HepG2 (cell line): ENCODE measurements around the gene MPG. TPM values are rescaled to one million over a fixed set of nuclear protein-coding genes. Genes with fewer than 3 reads are reported as not detected.

Source experiments
- ADNP ChIP-seq: sonication (generic); formaldehyde crosslinking; IDR thresholded peaks from 2 replicates; pipeline ENCODE4 v1.4.0; 2020; ENCODE audit warnings: missing genetic modification reagents
- ASH2L ChIP-seq: fragments of 300-600, 200-600 bp; sonication (generic); IDR thresholded peaks from 2 replicates; pipeline ENCODE4 v1.7.0; 2017; ENCODE audit warnings: low read depth, mild to moderate bottlenecking, moderate library complexity, mixed read lengths, low read length; ENCODE audit not compliant: insufficient read length
- BORCS8-MEF2B ChIP-seq: sonication (generic); formaldehyde crosslinking; IDR thresholded peaks from 2 replicates; pipeline ENCODE4 v1.8.0; 2022; ENCODE audit warnings: mild to moderate bottlenecking, missing genetic modification reagents
- CBX1 ChIP-seq: IDR thresholded peaks from one replicate; pipeline ENCODE4 v1.6.1; 2016; ENCODE audit warnings: antibody characterized with exemption, low read depth
- CHD2 ChIP-seq: IDR thresholded peaks from 2 replicates; pipeline ENCODE4 v1.6.1; 2011; ENCODE audit warnings: low read depth, low read length, improper control_type of control experiment
- GABPB1 ChIP-seq: IDR thresholded peaks from 2 replicates; pipeline ENCODE4 v1.6.1; 2016; ENCODE audit warnings: mild to moderate bottlenecking, missing genetic modification reagents, moderate library complexity, missing compliant biosample characterization
- HOXA9 ChIP-seq: sonication (generic); formaldehyde crosslinking; IDR thresholded peaks from 2 replicates; pipeline ENCODE4 v1.8.1; 2022; ENCODE audit warnings: missing genetic modification reagents, mild to moderate bottlenecking, moderate library complexity, borderline replicate concordance
- IKZF4 ChIP-seq: sonication (generic); formaldehyde crosslinking; IDR thresholded peaks from 2 replicates; pipeline ENCODE4 v1.5.1; 2020; ENCODE audit warnings: borderline replicate concordance, mild to moderate bottlenecking, low read depth, missing genetic modification reagents; ENCODE audit errors: not compliant biosample characterization
- KLF12 ChIP-seq: sonication (generic); formaldehyde crosslinking; IDR thresholded peaks from 2 replicates; pipeline ENCODE4 v1.4.0; 2020; ENCODE audit warnings: missing genetic modification reagents, borderline replicate concordance
- KMT2B ChIP-seq: IDR thresholded peaks from 2 replicates; pipeline ENCODE4 v1.6.1; 2016; ENCODE audit warnings: missing genetic modification reagents, missing compliant biosample characterization
- MLX ChIP-seq: IDR thresholded peaks from 2 replicates; pipeline ENCODE4 v1.6.1; 2016
- NFRKB ChIP-seq: fragments of 450-650 bp; IDR thresholded peaks from 2 replicates; pipeline ENCODE4 v1.6.1; 2017
- PHF21A ChIP-seq: sonication (generic); formaldehyde crosslinking; IDR thresholded peaks from 2 replicates; pipeline ENCODE4 v1.5.0; 2020; ENCODE audit warnings: mild to moderate bottlenecking, missing genetic modification reagents
- RXRB ChIP-seq: IDR thresholded peaks from 2 replicates; pipeline ENCODE4 v1.6.1; 2016; ENCODE audit warnings: borderline replicate concordance, missing genetic modification reagents, missing compliant biosample characterization
- THAP7 ChIP-seq: sonication (generic); formaldehyde crosslinking; IDR thresholded peaks from 2 replicates; pipeline ENCODE4 v1.8.1; 2023; ENCODE audit warnings: mild to moderate bottlenecking, missing genetic modification reagents
- THYN1 ChIP-seq: sonication (generic); formaldehyde crosslinking; IDR thresholded peaks from 2 replicates; pipeline ENCODE4 v1.8.1; 2023; ENCODE audit warnings: low read depth, mild to moderate bottlenecking, moderate library complexity, missing genetic modification reagents, borderline replicate concordance
- ZBTB14 ChIP-seq: sonication (generic); formaldehyde crosslinking; IDR thresholded peaks from 2 replicates; pipeline ENCODE4 v1.4.0; 2020; ENCODE audit warnings: missing genetic modification reagents
- ZNF18 ChIP-seq: sonication (generic); formaldehyde crosslinking; IDR thresholded peaks from 2 replicates; pipeline ENCODE4 v1.8.0; 2022; ENCODE audit warnings: mild to moderate bottlenecking, missing genetic modification reagents; ENCODE audit not compliant: insufficient replicate concordance
- ZNF207 ChIP-seq: fragments of 450-650 bp; IDR thresholded peaks from 2 replicates; pipeline ENCODE4 v1.6.1; 2016; ENCODE audit warnings: antibody characterized with exemption, borderline replicate concordance
- ZNF260 ChIP-seq: sonication (generic); formaldehyde crosslinking; IDR thresholded peaks from 2 replicates; pipeline ENCODE4 v1.4.0; 2020; ENCODE audit warnings: missing genetic modification reagents, low read depth, mild to moderate bottlenecking, borderline replicate concordance
- ZNF34 ChIP-seq: sonication (generic); formaldehyde crosslinking; IDR thresholded peaks from 2 replicates; pipeline ENCODE4 v1.4.0; 2020; ENCODE audit warnings: mild to moderate bottlenecking, missing genetic modification reagents, borderline replicate concordance
- ZNF563 ChIP-seq: sonication (generic); formaldehyde crosslinking; IDR thresholded peaks from 2 replicates; pipeline ENCODE4 v1.8.0; 2022; ENCODE audit warnings: mild to moderate bottlenecking, moderate library complexity, missing genetic modification reagents
- ZNF703 ChIP-seq: sonication (generic); formaldehyde crosslinking; IDR thresholded peaks from 2 replicates; pipeline ENCODE4 v1.5.1; 2020; ENCODE audit warnings: missing genetic modification reagents, mild to moderate bottlenecking, moderate library complexity, borderline replicate concordance
- ZNF788 ChIP-seq: sonication (generic); formaldehyde crosslinking; IDR thresholded peaks from 2 replicates; pipeline ENCODE4 v1.5.0; 2020; ENCODE audit warnings: mild to moderate bottlenecking, missing genetic modification reagents, borderline replicate concordance
- ZSCAN12 ChIP-seq: sonication (generic); formaldehyde crosslinking; IDR thresholded peaks from 2 replicates; pipeline ENCODE4 v1.9.0; 2021; ENCODE audit warnings: mild to moderate bottlenecking, missing genetic modification reagents
- ZSCAN29 ChIP-seq: sonication (generic); formaldehyde crosslinking; conservative IDR thresholded peaks from 2 replicates; pipeline ENCODE4 v1.4.0; 2020; ENCODE audit warnings: mild to moderate bottlenecking, missing genetic modification reagents
- polyA plus RNA-seq, 8 experiments: library from polyadenylated mRNA; depleted of rRNA in 3 of 8; stranded (reverse) in 7 of 8; unstranded in 1 of 8; fragments of >200 nt; fragmentation: Illumina TruSeq in 4 of 8; extraction: Trizol in 4 of 8; gene quantifications; 2 replicates each; pipeline versions ENCODE4 v1.2.1 to v1.2.3, GENCODE V29; 2011 to 2016; ENCODE audit warnings: low read depth in 4 of 8, missing spikeins in 1 of 8, mixed read lengths in 1 of 8; ENCODE audit not compliant: insufficient read depth in 1 of 8
- total RNA-seq, 5 experiments: library from RNA; depleted of rRNA; stranded (reverse); fragments of >200 nt; fragmentation: Illumina TruSeq; extraction: Trizol; gene quantifications; 2 replicates each; pipeline ENCODE4 v1.2.3, GENCODE V29; 2016; ENCODE audit warnings: low read depth in 1 of 5

Gene MPG
- total and polyA plus RNA-seq, 2 of the 13 experiments (the other 11 are each of a cell fraction or from before 2014, with no cell fraction given): 59.1 to 62.5 TPM

- TF ChIP-seq HOXA9 (peak; percentile 75; the same call in 1 of the 2 replicates), ZNF18 (peak; percentile 74), RXRB (no peak; the same call in 1 of the 2 replicates), GABPB1 (CRISPR knock-in tag) (peak; percentile 67; the same call in 1 of the 2 replicates), IKZF4 (CRISPR knock-in tag) (peak; percentile 13), THYN1 (CRISPR knock-in tag) (0 out of 2 replicates have a peak, but pooled peaks have one; percentile 55), ZNF788 (CRISPR knock-in tag) (peak; percentile 72; the same call in 1 of the 2 replicates), ZSCAN29 (CRISPR knock-in tag) (no peak), CBX1 (peak; percentile 31), ZNF703 (CRISPR knock-in tag) (peak; percentile 80; the same call in 1 of the 2 replicates), ZSCAN12 (no peak), MLX (CRISPR knock-in tag) (peak; percentile 49; the same call in 1 of the 2 replicates), ZNF207 (no peak), BORCS8-MEF2B (CRISPR knock-in tag) (peak; percentile 45; the same call in 1 of the 2 replicates), NFRKB (no peak), ZNF34 (CRISPR knock-in tag) (no peak), CHD2 (peak; percentile 67), ASH2L (peak; percentile 46), PHF21A (CRISPR knock-in tag) (peak; percentile 31; the same call in 1 of the 2 replicates), ADNP (no peak), ZBTB14 (no peak), KLF12 (CRISPR knock-in tag) (0 out of 2 replicates have a peak, but pooled peaks have one; percentile 22), THAP7 (peak; percentile 87), ZNF563 (CRISPR knock-in tag) (peak; percentile 96), ZNF260 (CRISPR knock-in tag) (no peak), KMT2B (peak; percentile 67; the same call in 1 of the 2 replicates)
Measured at GRCh38 chr16:53346-54236, 24.4 kb upstream of the MPG start, which contains the start of the genes POLR3K and SNRNP25 (continued).
